ENCODE data around the gene EYA3. TPM values are rescaled to one million over a fixed set of nuclear protein-coding genes. Genes with fewer than 3 reads are reported as not detected.

EYA3 gene
- total and polyA plus RNA-seq, 2 of the 4 experiments (the other 2 are of a cell fraction), result 9.1 to 17.6 TPM

DNA sequence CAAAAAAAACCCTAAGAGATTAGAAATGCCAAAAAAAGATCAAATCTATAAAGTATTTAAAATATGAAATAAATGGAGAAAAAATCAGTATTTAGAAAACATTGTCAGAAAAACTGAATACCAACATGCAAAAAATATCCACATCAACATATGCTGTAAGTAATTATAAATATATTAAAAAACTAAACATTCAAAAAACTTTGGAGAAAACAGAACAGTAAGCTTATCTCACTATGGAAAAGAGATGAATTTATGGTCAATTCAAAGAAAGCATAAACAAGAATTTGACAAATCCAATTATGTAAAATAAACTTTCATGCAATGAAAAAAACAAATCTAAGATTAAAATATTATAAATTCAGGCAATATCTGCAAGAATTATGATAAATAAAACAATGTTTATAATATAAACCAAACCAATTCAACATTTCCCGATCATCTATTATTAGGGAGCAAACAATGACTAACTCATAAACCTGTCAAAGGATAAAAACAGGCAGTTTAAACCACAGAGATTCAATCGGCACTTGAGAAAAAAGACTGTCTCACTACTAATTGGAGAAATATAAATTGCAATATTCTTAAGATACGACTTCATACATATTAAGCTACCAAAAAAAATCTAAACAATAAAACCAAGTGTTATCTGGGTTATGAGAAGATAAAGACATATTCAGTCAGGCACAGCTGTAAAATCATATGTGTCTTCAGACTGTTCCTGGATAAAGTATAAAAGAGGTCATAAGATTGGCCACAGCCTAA is 21.8 kb downstream of the EYA3 start:
- Histone ChIP-seq H2BK15ac (ENCODE audit: low read depth, low read length) (no peak overlapping the region), H2AK9ac (replicated peaks; ENCODE audit: low read depth, low read length, poor library complexity) (no peak overlapping the region), H3K27ac (ENCODE audit: insufficient read depth, low read length) (no peak overlapping the region), H2BK120ac (ENCODE audit: low read depth, low read length) (no peak overlapping the region), H3K79me1 (ENCODE audit: low read depth in 1 of 2, low read length in 2 of 2) (peaks cover 17 to 49% of the 10 kb centered on the region in 2 experiments), H3K4ac (ENCODE audit: low read depth, low read length) (no peak overlapping the region), H3K23ac (ENCODE audit: low read depth, low read length) (peak overlapping the region; percentile 55; the same call in 1 of the 2 replicates), H3K9me3 (ENCODE audit: control insufficient read depth, insufficient read depth, low read length) (no peaks in the 10 kb centered on the region), H3K9ac (ENCODE audit: low read depth, low read length) (no peak overlapping the region), H2BK20ac (ENCODE audit: low read depth, low read length) (no peak overlapping the region), H3K4me3 (ENCODE audit: insufficient read depth, low read depth, low read length) (no peak overlapping the region), H3K18ac (ENCODE audit: low read depth, low read length) (no peak overlapping the region), H2AFZ (replicated peaks; ENCODE audit: low read length, poor library complexity) (no peak overlapping the region), H3K27me3 (ENCODE audit: control insufficient read depth, insufficient read depth, low read length) (no peaks in the 10 kb centered on the region), H3K9me1 (ENCODE audit: insufficient read depth, low read length) (no peaks in the 10 kb centered on the region; the same call in 1 of the 2 replicates), H4K5ac (ENCODE audit: low read depth, low read length) (no peak overlapping the region), H4K20me1 (ENCODE audit: insufficient read depth, low read length) (no peaks in the 10 kb centered on the region), H3K56ac (ENCODE audit: extremely low read depth, insufficient read depth, low read length) (no peak overlapping the region), H3K36me3 (ENCODE audit: control insufficient read depth, insufficient read depth, low read length) (peaks cover 1% of the 10 kb centered on the region; the same call in 1 of the 2 replicates), H4K91ac (ENCODE audit: insufficient read depth, low read depth, low read length) (no peak overlapping the region), H3K4me1 (ENCODE audit: control insufficient read depth, insufficient read depth, low read length) (peaks cover 3% of the 10 kb centered on the region; the same call in 1 of the 2 replicates), H2BK5ac (ENCODE audit: low read depth, low read length, poor library complexity, severe bottlenecking) (peak overlapping the region; percentile 5), H2AK5ac (ENCODE audit: low read depth, low read length) (no peak overlapping the region), H3K4me2 (ENCODE audit: low read depth, low read length) (no peak overlapping the region), H3K14ac (replicated peaks; ENCODE audit: low read depth, low read length) (no peak overlapping the region), H4K8ac (ENCODE audit: low read depth in 2 of 2, low read length in 2 of 2) (no peak overlapping the region)
- dilution Hi-C loops (cut with HindIII; ENCODE audit: low sequenced_read_pairs, unreplicated experiment) (no loop called here), in situ Hi-C loops (cut with MboI; ENCODE audit: low sequenced_read_pairs) (no loop called here), intact Hi-C loops (cut with micrococcal nuclease) (loop anchor here (5.0 kb wide), 1 partner anchor 204 kb away; no protein-coding TSS in a partner anchor)
- no TSS peak for BruUV-seq (replicated peaks)
- CTCF ChIA-PET, result no interaction called here
- no CpG with 5 or more reads among the region's 3 CpGs for WGBS, 2 experiments (ENCODE audit: extremely low coverage in 2 of 2, insufficient read length in 1 of 2)
- no peak for DNase-seq
- no peak for ATAC-seq (ENCODE audit: low read depth)
- POLR2A ChIA-PET (ENCODE audit: unreplicated experiment), result no interaction called here
- TF ChIP-seq RAD21 (IDR thresholded peaks at IDR 0.05; ENCODE audit: low read length) (no peak), RFX5 (IDR thresholded peaks at IDR 0.05; ENCODE audit: low read depth, low read length) (no peak), CEBPB (IDR thresholded peaks at IDR 0.05; ENCODE audit: low read depth, low read length) (no peak), MAFK (IDR thresholded peaks at IDR 0.05; ENCODE audit: low read depth, low read length) (no peak), SMC3 (IDR thresholded peaks at IDR 0.05; ENCODE audit: low read depth, low read length) (no peak), CHD1 (IDR thresholded peaks at IDR 0.05; ENCODE audit: low read depth, low read length) (no peak), MXI1 (IDR thresholded peaks at IDR 0.05; ENCODE audit: borderline replicate concordance, low read depth, low read length) (no peak), RCOR1 (IDR thresholded peaks at IDR 0.05; ENCODE audit: insufficient replicate concordance, low read length) (no peak), POLR2A (IDR thresholded peaks at IDR 0.05; ENCODE audit: low read depth, low read length) (no peak), NFE2L2 (IDR thresholded peaks at IDR 0.05; ENCODE audit: low read depth, low read length) (no peak), FOS (IDR thresholded peaks at IDR 0.05; ENCODE audit: low read depth, low read length) (no peak), BHLHE40 (IDR thresholded peaks at IDR 0.05; ENCODE audit: low read depth, low read length) (no peak)
- TF ChIP-seq, protein P1, sequence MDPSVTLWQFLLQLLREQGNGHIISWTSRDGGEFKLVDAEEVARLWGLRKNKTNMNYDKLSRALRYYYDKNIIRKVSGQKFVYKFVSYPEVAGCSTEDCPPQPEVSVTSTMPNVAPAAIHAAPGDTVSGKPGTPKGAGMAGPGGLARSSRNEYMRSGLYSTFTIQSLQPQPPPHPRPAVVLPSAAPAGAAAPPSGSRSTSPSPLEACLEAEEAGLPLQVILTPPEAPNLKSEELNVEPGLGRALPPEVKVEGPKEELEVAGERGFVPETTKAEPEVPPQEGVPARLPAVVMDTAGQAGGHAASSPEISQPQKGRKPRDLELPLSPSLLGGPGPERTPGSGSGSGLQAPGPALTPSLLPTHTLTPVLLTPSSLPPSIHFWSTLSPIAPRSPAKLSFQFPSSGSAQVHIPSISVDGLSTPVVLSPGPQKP (IDR thresholded peaks at IDR 0.05; ENCODE audit: borderline replicate concordance, low read depth, low read length), result no peak
- TF ChIP-seq, protein P2, sequence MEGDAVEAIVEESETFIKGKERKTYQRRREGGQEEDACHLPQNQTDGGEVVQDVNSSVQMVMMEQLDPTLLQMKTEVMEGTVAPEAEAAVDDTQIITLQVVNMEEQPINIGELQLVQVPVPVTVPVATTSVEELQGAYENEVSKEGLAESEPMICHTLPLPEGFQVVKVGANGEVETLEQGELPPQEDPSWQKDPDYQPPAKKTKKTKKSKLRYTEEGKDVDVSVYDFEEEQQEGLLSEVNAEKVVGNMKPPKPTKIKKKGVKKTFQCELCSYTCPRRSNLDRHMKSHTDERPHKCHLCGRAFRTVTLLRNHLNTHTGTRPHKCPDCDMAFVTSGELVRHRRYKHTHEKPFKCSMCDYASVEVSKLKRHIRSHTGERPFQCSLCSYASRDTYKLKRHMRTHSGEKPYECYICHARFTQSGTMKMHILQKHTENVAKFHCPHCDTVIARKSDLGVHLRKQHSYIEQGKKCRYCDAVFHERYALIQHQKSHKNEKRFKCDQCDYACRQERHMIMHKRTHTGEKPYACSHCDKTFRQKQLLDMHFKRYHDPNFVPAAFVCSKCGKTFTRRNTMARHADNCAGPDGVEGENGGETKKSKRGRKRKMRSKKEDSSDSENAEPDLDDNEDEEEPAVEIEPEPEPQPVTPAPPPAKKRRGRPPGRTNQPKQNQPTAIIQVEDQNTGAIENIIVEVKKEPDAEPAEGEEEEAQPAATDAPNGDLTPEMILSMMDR (conservative IDR thresholded peaks at IDR 0.05; ENCODE audit: low read depth, low read length), result no peak
- TF ChIP-seq, protein P3, sequence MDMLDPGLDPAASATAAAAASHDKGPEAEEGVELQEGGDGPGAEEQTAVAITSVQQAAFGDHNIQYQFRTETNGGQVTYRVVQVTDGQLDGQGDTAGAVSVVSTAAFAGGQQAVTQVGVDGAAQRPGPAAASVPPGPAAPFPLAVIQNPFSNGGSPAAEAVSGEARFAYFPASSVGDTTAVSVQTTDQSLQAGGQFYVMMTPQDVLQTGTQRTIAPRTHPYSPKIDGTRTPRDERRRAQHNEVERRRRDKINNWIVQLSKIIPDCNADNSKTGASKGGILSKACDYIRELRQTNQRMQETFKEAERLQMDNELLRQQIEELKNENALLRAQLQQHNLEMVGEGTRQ (IDR thresholded peaks at IDR 0.05; ENCODE audit: low read depth, low read length), result no peak

All from IMR-90 (cell line).